GM19463 (cell line): ENCODE data around the gene BEGAIN.

Source experiments
- ATAC-seq: cut with Tn5 transposase; IDR thresholded peaks from one replicate; pipeline ENCODE4 v1.9.1; 2021; ENCODE audit warnings: mild to moderate bottlenecking, moderate library complexity; ENCODE audit not compliant: unreplicated experiment

BEGAIN gene

DNA sequence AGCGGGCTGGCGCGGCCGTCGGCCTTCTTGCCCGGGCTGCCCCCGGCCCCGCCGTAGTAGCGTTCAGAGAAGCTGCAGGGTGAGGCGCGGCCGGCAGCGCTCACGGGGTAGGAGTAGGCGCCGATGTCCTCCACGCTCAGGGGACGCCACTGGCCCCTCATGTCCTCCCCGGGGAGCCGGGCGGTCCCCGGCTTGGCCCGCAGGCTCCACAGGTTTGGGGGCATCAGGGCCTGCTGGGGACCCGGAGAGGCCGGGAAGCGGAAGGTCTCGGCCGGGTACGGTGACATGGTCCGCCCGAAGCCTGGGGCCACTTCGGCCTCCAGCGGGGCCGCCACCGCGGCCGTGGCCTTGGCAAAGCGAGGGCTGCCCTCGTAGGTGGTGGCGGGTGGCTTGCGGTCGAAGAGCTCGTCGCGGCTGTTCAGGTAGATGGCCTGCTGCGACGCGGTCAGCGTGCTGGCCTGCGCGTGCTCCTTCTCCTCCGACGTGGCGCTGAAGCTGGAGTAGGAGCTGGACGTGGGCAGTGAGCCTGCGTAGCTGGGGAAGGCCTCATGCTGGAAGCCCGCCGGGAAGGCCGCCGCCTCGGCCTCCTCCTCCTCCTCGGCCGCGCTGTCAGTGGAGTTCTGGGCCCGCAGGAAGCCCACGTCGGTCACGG is 48.7 kb downstream of the BEGAIN start:
- no peak for ATAC-seq

DNA sequence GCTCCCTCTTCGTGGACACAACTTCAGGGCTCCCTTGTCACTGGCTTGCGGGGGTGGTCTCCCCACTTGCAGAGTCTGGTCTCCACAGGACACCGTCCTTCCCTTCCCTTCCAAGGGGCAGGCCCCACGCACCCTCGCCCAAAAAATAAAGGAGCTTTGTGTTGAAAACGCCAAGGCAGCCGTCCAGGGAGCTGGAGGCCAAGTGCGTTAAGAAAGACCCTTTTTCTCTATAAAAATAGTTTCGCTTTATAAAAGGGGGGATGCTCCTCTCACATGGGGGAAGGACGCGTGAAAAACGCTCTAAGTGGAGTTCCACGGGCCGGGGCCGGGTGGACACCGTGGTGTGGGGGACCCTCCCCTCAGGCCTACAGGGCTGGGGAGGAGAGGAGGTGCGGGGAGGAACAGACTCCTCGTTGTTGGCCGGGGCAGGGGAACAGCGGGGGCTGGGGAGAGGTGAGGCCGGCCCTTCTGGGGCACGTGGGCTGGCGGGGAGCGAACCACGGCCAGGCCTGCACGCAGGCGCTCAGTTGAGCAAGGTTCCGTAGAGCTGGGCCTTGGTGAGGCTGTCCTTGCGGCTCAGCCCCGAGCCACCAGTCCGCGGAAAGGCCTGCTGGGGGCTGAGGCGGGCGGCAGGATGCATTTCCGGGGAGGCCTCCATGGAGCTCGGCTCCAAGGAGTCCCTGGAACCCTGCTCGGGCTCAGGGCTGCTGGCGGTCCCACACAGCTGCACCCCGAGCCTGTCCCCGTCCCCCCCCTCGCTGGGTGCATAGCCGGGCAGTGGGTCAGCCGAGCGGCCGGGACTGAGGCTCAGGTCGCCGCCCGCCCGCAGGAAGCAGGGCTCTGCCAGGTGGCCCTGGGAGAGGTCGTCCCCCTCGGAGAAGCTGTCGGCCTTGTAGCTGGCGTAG is 49.5 kb downstream of the BEGAIN start:
- no peak for ATAC-seq

DNA sequence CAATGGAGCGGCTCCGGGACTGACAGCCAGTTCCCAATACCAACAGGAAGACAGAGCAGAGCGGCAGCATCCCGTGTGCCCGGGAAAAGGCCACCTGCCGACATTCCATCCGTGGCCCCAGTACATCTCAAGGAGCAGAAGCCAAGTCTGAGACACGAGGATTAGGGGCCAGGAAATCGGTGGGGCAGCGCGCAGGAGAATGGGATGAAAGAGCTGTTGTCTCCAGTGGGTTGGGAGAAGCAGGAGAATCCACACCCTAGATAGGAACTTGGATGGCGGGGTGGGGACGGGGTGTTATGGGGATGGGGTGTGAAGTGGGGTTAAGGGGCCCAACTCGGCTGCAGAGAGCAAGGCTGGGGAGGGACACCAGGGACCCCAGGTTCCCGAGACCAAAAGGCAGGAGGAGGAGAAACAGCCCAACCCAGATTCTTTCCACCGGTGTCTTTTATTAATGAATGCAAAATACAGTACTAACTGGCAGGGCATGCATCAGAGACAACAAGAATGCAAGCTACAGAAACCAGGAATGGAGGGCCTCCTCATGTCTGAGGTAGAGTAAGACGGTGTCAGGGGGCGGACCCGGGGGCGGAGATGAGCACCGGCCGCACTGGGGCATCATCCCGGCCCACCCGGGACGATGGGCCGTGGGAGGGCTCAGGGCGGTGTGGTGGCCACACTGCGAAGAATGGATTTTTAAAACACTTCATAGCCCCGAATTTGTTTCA is 50.3 kb downstream of the BEGAIN start:
- ATAC-seq = no peak

DNA sequence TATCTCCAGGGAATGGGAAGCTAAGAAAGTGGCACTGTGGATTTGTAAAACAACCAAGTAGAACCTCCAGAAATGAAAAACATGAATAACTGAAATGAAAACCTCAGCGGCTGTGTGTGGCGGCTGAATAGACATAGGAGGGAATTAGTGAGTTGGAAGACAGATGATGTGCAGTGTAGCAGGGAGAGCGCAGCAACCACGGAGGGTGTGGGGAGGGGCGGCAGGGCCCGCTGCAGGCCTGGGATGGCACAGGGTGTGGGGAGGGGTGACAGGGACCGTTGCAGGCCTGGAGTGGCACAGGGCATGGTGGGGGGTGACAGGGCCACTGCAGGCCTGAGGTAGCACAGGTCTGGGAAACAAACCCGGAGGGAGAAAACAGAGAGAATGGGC is 51.1 kb downstream of the BEGAIN start:
- ATAC-seq = no peak

DNA sequence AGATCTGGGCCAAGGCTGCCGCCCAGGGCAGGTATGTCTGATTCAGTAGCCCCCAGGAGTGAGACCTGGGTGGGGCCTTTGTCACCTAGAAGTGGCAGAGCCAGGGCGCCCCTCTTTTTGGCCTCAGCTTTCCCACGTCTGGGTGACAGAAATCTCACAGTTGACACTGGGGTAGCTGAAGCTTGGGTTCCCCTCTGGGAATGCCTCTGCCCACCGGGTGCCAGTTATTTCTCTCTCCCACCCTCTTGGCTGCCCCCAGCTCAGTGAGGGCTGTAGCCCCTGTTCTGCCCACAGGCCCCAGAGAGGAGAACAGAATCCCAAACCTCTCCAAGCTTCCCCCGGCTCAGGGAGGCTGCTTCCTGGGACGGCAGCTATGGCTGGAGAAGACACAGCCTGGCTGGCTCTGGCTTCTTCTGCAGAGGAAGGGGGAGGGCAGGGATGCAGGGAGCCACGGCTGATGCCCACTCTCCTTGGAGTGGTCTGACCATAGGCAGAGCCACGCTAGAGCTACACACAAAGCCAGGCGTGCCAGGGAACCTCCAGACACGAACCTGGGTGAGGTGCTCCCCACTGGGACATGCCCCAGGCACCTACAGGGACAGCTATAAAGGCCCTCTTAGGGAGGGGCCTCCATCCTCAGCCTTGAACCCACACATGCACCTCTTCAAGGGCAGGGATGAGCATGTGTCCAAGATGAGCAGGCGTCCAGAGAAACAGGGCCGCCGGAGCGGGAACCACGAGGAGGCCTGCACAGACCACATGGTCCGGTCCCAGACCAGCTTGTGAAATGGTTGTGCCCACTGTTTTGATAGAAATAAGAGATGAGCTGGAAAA is 51.7 kb downstream of the BEGAIN start:
- no peak for ATAC-seq

DNA sequence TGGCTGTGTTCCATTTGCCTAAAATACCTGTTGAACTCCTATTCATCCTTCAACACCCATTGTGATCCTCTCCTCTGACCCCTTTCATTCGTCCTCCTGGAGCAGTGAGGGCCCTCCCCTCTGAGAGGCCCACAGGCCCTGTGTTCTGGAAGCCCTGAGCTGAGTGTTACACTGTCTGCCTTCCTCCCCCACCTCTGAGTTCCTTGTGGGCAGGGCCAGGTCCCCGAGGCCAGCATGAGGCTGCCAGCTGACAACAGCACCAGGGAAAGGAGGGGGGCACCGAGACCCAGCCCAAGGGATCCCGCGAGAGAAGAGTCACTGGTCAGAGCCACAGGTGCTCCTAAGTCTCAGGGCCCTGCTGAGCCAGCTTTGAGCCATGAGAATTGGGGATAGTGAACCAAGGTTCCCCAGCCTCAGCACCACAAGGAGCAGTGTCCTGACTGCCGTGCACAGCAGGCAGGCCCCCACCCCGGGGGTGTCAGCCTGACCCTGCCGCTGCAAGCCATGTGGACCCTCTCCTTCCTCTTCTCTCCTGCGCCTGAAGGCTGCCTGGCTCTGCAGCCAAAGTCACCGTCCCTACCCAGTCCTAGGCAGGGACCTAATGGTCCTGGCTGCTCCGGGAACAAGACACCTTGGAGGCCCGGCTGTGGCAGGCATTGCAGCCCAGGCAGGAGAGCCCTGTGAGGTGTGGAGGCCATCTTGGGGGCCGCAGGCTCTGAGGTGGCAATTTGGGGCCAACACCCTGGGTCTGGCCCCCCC is 52.5 kb downstream of the BEGAIN start:
- ATAC-seq = no peak

DNA sequence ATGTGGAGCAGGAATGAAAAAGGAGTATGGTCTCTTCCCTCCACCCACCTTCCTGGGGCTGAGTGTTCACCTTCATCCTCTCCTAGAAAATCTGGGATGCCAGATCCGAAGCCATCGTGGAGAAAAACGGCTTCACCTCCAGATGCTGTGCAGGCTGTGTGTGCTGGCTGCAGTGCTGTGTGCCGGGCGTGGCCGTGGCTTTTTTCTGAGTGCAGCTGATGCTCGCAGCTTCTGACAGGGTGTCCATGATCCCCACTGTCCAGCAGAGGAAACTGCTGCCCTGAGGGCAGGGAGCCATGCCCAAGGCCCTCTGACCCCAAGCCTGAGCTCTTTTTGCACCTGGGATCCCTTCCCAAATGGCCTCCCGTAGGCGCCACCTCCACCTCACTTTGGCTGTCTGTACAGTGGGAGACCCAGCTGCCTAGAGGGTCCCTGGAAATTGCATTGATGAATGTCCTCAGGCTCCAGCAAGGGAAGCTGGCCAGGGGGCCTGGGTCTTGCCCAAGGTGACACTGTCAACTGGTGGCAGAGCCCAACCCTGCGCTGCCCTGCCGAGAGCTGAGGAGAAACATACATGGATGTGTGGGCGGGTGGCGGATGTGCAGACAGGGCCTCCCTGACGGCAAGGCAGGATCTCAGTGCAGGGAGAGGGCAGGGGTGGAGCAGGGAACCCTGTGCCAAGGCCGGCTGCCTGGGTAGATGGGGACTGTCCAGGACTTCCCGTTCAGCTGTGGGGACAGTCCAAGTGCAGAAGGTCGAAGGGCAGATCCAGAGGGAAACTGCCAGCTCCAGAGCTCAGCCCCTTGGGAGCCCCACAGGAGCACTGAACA is 53.3 kb downstream of the BEGAIN start:
- ATAC-seq = no peak

DNA sequence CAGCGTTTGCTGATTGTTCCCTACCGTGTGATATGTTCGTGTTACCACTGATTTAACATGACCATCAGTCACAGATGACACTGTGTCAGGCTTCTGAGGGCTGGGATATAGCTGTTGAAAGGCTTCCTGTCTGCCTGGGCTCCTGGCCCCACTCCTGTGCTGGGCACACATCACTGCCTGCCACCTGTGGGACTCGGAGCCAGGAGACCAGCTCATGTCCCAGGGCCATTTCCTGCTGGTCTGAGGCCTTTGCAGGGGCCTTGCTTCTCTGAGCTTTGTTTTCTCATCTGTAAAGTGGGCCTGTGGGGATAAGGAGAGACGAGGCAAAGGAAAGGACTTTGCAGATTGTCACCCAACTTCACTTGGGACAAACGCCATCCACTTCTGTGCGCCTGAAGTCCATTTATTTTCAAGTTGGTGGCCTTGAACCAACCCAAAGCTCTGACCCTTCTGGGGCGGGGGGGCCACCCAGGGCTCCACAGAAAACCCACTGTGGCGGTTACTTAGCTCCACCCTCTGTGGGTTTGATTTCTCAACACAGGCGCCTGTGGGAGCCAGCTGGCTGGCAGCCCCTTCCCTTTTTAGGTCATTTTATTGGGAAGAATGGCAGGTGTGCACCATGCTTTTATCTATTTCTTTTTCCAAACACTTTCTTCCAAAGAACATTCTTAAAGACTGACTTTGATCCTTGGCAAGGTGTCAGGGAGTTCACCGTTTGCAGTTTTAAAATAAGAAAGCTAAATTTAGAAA is 54.1 kb downstream of the BEGAIN start:
- no peak for ATAC-seq

DNA sequence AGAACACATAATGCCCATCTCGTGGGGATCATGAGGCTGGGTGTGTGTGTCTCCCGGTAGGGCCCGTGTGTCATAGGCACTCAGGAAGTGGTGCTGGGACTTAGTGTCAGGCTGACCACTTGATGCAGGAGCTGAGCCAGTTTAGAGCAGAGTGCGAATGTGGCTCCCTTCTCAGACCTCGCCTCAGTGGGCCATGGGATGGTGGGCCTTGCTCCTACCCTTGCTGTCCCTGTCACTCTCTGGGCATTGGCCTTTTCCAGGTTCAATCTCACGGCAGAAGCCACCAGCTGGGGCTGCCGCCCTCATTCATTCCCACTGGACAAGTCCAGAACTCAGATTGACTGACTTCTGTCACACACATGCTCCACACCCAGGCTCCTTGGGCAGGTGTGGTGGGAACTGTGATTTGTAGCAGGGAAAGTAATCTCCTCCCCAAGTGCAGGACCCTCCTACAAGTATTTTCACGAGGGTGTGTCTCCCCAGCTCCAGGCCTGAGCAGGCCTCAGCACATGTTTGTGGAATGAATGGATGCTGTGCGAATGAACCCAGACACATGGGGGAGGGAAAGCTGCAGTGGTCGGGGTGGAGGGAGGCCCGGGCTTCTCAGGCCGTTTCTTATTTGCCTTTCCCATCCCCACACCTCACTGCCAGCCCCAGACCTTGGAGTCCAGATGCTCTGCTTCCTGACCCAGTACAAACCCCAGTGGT is 54.9 kb downstream of the BEGAIN start:
- ATAC-seq = no peak

DNA sequence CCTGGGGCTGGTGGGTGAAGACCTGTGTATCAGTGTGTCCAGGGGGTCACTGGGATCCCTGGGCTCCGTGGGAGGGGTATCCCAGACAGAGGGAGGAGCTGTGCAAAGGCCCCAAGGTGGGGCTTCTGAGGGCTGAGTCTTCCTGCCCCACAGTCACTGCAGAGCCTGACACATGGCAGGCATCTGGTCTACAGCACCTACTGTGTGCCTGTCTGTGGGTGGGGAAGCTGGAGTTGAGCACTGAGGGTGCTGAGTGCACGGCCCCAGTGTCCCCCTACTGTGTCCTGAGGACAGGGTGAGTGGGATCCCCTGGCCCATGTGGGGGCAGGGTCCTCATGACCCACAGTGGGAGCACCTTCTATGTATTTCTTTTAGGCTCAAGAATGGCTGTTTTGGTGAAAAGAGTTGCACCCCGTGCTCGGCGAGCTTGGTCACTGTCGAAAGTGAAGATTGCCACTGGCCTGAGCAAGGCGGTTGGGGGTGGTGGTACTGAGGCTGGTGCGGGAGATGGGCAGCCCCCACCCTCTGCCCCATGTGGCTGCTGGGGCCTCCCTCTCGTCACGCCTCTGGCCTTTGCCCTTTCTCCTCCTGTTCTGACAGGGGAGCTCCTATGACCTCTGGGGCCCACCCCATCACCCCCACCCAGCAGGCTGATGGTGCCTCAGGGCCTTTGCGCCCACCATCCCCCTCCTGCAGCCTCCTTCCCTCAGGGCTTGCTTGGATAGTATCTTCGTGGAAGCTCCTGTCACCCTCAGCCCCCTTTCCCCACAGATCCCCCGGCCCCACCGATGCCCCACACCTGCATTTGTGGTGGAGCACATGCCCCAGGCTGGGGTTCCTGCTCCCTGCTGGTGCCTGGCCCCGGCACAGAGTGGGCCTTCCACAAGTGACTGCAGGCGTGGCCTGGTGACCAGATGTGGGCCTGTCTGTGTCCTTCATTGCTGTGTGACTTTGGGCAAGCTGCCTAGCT is 55.8 kb downstream of the BEGAIN start:
- no peak for ATAC-seq

DNA sequence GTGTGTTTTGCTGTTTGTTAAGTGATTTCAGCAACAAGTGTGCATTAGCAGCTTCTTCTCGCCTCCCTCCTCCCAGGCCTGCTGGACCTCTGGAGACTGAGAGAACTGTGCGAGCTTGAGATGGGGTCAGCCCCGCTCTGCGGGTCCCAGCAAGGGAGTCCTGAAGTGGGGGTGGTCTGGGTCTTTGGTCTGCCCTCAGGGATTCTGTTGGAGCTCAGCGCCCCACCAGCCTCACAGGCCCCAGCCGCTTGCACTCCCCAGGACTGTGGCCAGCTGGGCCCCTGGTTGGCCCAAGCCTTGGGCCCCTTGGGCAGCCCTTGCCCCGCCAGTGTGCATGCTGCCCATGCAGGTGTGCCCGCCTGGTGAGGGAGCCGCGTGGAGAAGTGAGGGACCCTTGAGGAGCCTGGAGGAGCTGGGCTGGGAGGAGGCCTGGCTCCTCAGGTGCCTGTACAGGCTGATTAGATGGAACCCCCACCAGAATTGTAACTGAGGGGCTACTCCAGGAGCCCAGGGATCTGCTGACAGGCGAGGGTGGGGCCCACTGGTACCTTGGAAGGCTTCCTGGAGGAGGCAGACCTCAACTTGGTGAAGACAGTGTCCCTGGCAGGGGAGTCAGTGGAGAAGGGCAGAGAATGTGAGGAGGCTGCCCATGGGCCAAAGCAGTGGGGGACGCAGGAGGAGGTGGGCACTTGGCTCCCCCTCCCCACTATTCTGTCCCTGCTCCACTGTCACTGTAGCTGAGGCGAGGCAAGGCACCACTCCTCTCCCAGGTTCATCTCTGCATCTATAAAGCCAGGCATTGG is 56.7 kb downstream of the BEGAIN start:
- no peak for ATAC-seq

DNA sequence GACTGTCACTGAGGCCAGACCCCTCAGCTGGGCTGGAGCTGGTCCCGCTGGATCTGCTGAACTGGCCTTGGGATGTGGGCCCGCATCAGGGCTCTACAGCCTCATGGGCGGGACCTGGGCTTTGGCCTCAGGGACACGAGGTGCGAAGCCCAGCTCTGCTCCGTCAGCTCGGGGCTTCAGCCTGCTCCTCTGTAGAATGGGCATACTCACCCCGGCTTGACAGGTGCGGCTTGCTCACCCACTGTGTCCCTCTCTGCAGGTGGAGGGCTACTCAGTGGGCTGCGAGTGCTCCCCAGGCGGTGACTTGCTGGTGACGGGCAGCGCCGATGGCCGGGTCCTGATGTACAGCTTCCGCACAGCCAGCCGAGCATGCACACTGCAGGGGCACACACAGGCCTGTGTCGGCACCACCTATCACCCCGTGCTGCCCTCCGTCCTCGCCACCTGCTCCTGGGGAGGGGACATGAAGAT is 57.6 kb downstream of the BEGAIN start:
- no peak for ATAC-seq

DNA sequence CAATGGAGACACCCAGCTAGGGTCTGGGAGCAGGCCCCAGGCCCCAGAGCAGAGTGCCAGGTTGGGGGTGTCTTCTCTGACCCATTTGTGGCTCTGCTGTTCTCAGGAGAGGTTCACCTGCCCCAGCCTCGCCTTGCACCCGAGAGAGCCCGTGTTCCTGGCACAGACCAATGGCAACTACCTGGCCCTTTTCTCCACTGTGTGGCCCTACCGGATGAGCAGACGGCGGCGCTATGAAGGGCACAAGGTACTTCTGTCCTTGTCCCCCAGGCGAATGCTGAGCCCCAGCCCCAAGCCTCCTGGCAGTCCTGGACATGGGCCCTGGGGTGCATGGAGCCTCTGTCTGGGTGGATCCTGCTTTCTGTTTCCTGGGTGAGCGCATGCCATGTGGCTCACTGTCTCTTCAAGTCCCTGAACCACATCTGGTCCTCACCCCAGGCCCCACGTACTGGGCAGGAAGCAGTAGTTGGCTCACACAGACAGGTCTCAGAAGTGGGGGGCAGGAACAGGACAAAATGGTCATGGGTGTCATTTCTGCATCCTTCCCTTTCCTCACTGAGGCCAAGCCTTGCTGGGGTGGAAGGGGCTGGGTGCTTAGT is 58.2 kb downstream of the BEGAIN start:
- ATAC-seq = no peak

DNA sequence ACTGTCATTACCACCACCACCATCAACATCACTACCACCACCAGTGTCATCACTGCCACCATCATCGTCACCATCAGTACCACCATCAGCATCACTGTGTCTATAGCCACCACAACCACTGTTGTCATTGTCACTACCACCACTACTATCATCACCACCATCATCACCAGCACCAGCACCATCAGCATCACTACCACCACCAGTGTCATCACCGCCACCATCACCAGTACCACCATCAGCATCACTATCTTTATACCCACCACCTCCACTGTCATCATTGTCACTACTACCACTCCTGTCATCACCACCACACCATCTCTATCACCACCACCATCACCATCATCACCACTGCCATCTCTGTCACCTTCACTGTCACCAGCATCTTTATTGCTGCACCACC is 60.6 kb downstream of the BEGAIN start:
- no peak for ATAC-seq

DNA sequence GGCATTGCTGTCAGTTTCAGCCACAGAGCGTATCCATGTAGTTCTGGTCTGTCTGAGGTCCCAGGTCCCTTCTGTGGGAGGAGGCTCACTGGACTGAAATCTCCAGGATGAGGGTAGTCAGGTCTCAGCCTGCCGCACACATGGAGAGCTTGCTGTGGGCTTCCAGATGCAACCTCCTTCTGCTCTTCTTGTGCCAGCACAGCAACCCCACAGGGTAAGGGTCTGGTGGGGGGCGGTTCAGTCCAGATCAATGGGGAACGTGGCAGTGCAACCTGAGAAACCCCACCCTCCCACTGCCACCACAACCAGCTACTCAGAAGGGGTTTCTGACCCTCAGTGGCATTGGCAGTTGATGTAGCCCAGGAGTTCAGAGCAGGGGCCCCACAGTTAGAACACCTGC is 61.2 kb downstream of the BEGAIN start:
- no peak for ATAC-seq
